HEK293 (cell line): ENCODE results near the gene ZNF335.
A peak's percentile ranks its signal among the peaks of the same experiment; 100 is the strongest.

Experiments used
- CTCF ChIA-PET: fragments of 350-600 bp; formaldehyde crosslinking; extraction: SDS; loops from one replicate; lab custom pipeline; 2021; ENCODE audit warnings: antibody characterized with exemption; lab: Yijun Ruan, JAX
- POLR2A ChIA-PET: fragments of 300-600 bp; formaldehyde crosslinking; extraction: SDS; loops from one replicate; lab custom pipeline; 2020; ENCODE audit warnings: antibody characterized with exemption, inconsistent platforms; lab: Yijun Ruan, JAX
- H3K27ac ChIP-seq: fragments of 200-500 bp; sonication (Bioruptor generic); 2 replicates; pipeline ENCODE4 v1.5.1; 2014; ENCODE audit warnings: low read depth, low read length, control low read depth, inconsistent platforms; ENCODE audit errors: extremely low read depth
- H3K36me3 ChIP-seq, 2 experiments: fragments of 200-500 bp in 1 of 2; sonication (Bioruptor generic) in 1 of 2; 1 replicate in 1 of 2; 2 replicates in 1 of 2; pipeline ENCODE4 v1.5.1; 2014 to 2017; ENCODE audit warnings: inconsistent platforms in 2 of 2, low read length in 2 of 2; ENCODE audit not compliant: control insufficient read depth in 2 of 2, insufficient read depth in 1 of 2
- H3K4me1 ChIP-seq: fragments of 200-500 bp; sonication (Bioruptor generic); 2 replicates; pipeline ENCODE4 v1.5.1; 2014; ENCODE audit warnings: mild to moderate bottlenecking, low read length, inconsistent platforms; ENCODE audit not compliant: control insufficient read depth, insufficient read depth
- H3K4me3 ChIP-seq: 2 replicates; pipeline ENCODE4 v1.5.1; 2011; ENCODE audit warnings: low read depth, mild to moderate bottlenecking, control low read depth, low read length, moderate library complexity
- H3K9me3 ChIP-seq: fragments of 200-500 bp; sonication (Bioruptor generic); 2 replicates; pipeline ENCODE4 v1.5.1; 2014; ENCODE audit warnings: low read depth, low read length, inconsistent platforms; ENCODE audit not compliant: control insufficient read depth, insufficient read depth
- BCL11A ChIP-seq: fragments of 450-650 bp; formaldehyde crosslinking; IDR thresholded peaks from 2 replicates; pipeline ENCODE4 v1.5.1; 2016; ENCODE audit warnings: low read depth, missing biosample characterization, missing genetic modification characterization
- EGR2 ChIP-seq: fragments of 450-650 bp; formaldehyde crosslinking; IDR thresholded peaks from 2 replicates; pipeline ENCODE4 v1.5.1; 2016; ENCODE audit warnings: low read depth, missing biosample characterization, missing genetic modification characterization
- GFI1B ChIP-seq: fragments of 450-650 bp; formaldehyde crosslinking; IDR thresholded peaks from 2 replicates; pipeline ENCODE4 v1.5.1; 2016; ENCODE audit warnings: missing biosample characterization, missing genetic modification characterization
- GLI2 ChIP-seq: fragments of 450-650 bp; formaldehyde crosslinking; IDR thresholded peaks from 2 replicates; pipeline ENCODE4; 2017; ENCODE audit warnings: missing biosample characterization, missing genetic modification characterization, low read depth, borderline replicate concordance
- HOXA7 ChIP-seq: sonication (generic); formaldehyde crosslinking; IDR thresholded peaks from 2 replicates; pipeline ENCODE4 v1.8.1; 2022; ENCODE audit warnings: missing genetic modification reagents, borderline replicate concordance
- INSM2 ChIP-seq: fragments of 450-650 bp; formaldehyde crosslinking; IDR thresholded peaks from 2 replicates; pipeline ENCODE4 v1.5.1; 2016; ENCODE audit warnings: missing biosample characterization, missing genetic modification characterization
- KLF1 ChIP-seq: fragments of 450-650 bp; formaldehyde crosslinking; IDR thresholded peaks from 2 replicates; pipeline ENCODE4 v1.5.1; 2016; ENCODE audit warnings: missing biosample characterization, missing genetic modification characterization
- KLF16 ChIP-seq: fragments of 450-650 bp; formaldehyde crosslinking; IDR thresholded peaks from 2 replicates; pipeline ENCODE4 v1.5.1; 2017; ENCODE audit warnings: missing biosample characterization, missing genetic modification characterization
- MEIS1 ChIP-seq: sonication (generic); formaldehyde crosslinking; IDR thresholded peaks from 2 replicates; pipeline ENCODE4 v1.8.1; 2022; ENCODE audit warnings: missing genetic modification reagents, mild to moderate bottlenecking, borderline replicate concordance
- SP2 ChIP-seq: fragments of 450-650 bp; formaldehyde crosslinking; IDR thresholded peaks from 2 replicates; pipeline ENCODE4 v1.5.1; 2016; ENCODE audit warnings: missing biosample characterization, missing genetic modification characterization
- SP7 ChIP-seq: fragments of 450-650 bp; formaldehyde crosslinking; IDR thresholded peaks from 2 replicates; pipeline ENCODE4 v1.5.1; 2016; ENCODE audit warnings: missing biosample characterization, missing genetic modification characterization
- ZBTB17 ChIP-seq: fragments of 450-650 bp; formaldehyde crosslinking; IDR thresholded peaks from 2 replicates; pipeline ENCODE4 v1.5.1; 2016; ENCODE audit warnings: missing biosample characterization, missing genetic modification characterization
- ZFHX2 ChIP-seq: fragments of 450-650 bp; formaldehyde crosslinking; conservative IDR thresholded peaks from 2 replicates; pipeline ENCODE4 v1.5.1; 2016; ENCODE audit warnings: missing biosample characterization, missing genetic modification characterization
- ZFP3 ChIP-seq: fragments of 450-650 bp; formaldehyde crosslinking; IDR thresholded peaks from 2 replicates; pipeline ENCODE4 v1.5.1; 2016; ENCODE audit warnings: low read depth, missing biosample characterization, missing genetic modification characterization
- ZFP69B ChIP-seq: fragments of 450-650 bp; formaldehyde crosslinking; IDR thresholded peaks from 2 replicates; pipeline ENCODE4 v1.5.1; 2016; ENCODE audit warnings: missing biosample characterization, missing genetic modification characterization
- ZIC2 ChIP-seq: fragments of 450-650 bp; formaldehyde crosslinking; IDR thresholded peaks from 2 replicates; pipeline ENCODE4 v1.5.1; 2016; ENCODE audit warnings: missing biosample characterization, missing genetic modification characterization
- ZNF112 ChIP-seq: fragments of 450-650 bp; formaldehyde crosslinking; IDR thresholded peaks from 2 replicates; pipeline ENCODE4 v1.5.0; 2017; ENCODE audit warnings: missing biosample characterization, missing genetic modification characterization
- ZNF132 ChIP-seq: fragments of 450-650 bp; formaldehyde crosslinking; IDR thresholded peaks from 2 replicates; pipeline ENCODE4 v1.5.1; 2017; ENCODE audit warnings: missing biosample characterization, missing genetic modification characterization, borderline replicate concordance
- ZNF138 ChIP-seq: fragments of 450-650 bp; formaldehyde crosslinking; IDR thresholded peaks from 2 replicates; pipeline ENCODE4 v1.5.1; 2016; ENCODE audit warnings: missing biosample characterization, missing genetic modification characterization, borderline replicate concordance
- ZNF366 ChIP-seq: fragments of 450-650 bp; formaldehyde crosslinking; conservative IDR thresholded peaks from 2 replicates; pipeline ENCODE4 v1.5.1; 2016; ENCODE audit warnings: missing biosample characterization, missing genetic modification characterization
- ZNF394 ChIP-seq: fragments of 450-650 bp; formaldehyde crosslinking; IDR thresholded peaks from 2 replicates; pipeline ENCODE4 v1.5.1; 2016; ENCODE audit warnings: missing biosample characterization, missing genetic modification characterization, mild to moderate bottlenecking, moderate library complexity, borderline replicate concordance
- ZNF521 ChIP-seq: fragments of 450-650 bp; formaldehyde crosslinking; IDR thresholded peaks from 2 replicates; pipeline ENCODE4 v1.5.1; 2017; ENCODE audit warnings: missing biosample characterization, mild to moderate bottlenecking, missing genetic modification characterization
- ZNF544 ChIP-seq: fragments of 450-650 bp; formaldehyde crosslinking; IDR thresholded peaks from 2 replicates; pipeline ENCODE4 v1.5.0; 2017; ENCODE audit warnings: missing biosample characterization, missing genetic modification characterization
- ZNF549 ChIP-seq: fragments of 450-650 bp; IDR thresholded peaks from 2 replicates; pipeline ENCODE4 v1.5.1; 2018; ENCODE audit warnings: missing biosample characterization, missing genetic modification characterization, mild to moderate bottlenecking, inconsistent platforms, moderate library complexity
- ZNF555 ChIP-seq: fragments of 450-650 bp; formaldehyde crosslinking; conservative IDR thresholded peaks from 2 replicates; pipeline ENCODE4 v1.5.1; 2017; ENCODE audit warnings: missing biosample characterization, mild to moderate bottlenecking, missing genetic modification characterization, inconsistent platforms
- ZNF600 ChIP-seq: fragments of 450-650 bp; formaldehyde crosslinking; IDR thresholded peaks from 2 replicates; pipeline ENCODE4 v1.5.1; 2016; ENCODE audit warnings: missing biosample characterization, missing genetic modification characterization
- ZNF707 ChIP-seq: fragments of 450-650 bp; formaldehyde crosslinking; IDR thresholded peaks from 2 replicates; pipeline ENCODE4 v1.5.1; 2016; ENCODE audit warnings: missing biosample characterization, missing genetic modification characterization
- TF ChIP-seq, protein P1 (sequence below): fragments of 450-650 bp; formaldehyde crosslinking; IDR thresholded peaks from 2 replicates; pipeline ENCODE4 v1.5.1; 2016; ENCODE audit warnings: missing biosample characterization, missing genetic modification characterization
- TF ChIP-seq, protein P2 (sequence below): fragments of 450-650 bp; formaldehyde crosslinking; IDR thresholded peaks from 2 replicates; pipeline ENCODE4 v1.5.1; 2016; ENCODE audit warnings: missing biosample characterization, missing genetic modification characterization

The ZNF335 gene

GRCh38 chr20:45994761-45995493 lies 22.9 kb upstream of the ZNF335 start:
- ChIA-PET CTCF (interaction anchor here (0.6 to 2.6 kb wide), 4 partner anchors 8 to 105 kb away, joined by 3 to 19 read pairs (median 5); no protein-coding TSS in a partner anchor), POLR2A (no interaction called here)
- Histone ChIP-seq H3K27ac (no peak overlapping the region), H3K4me1 (no peaks in the 10 kb centered on the region), H3K36me3 (no peaks in the 10 kb centered on the region), H3K9me3 (no peaks in the 10 kb centered on the region), H3K4me3 (no peak overlapping the region)
- no peak for TF ChIP-seq ZNF521 (tag by site-specific recombination)
- no peak for TF ChIP-seq ZNF555 (tag by site-specific recombination)
- TF ChIP-seq ZBTB17 (tag by site-specific recombination) = peak; percentile 63
- 0 out of 2 replicates have a peak, but pooled peaks have one; percentile 35 for TF ChIP-seq EGR2
- TF ChIP-seq ZNF549 (tag by site-specific recombination) = no peak
- no peak for TF ChIP-seq ZNF138 (tag by site-specific recombination)
- TF ChIP-seq ZFHX2 (tag by site-specific recombination) = peak; percentile 34; the same call in 1 of the 2 replicates
- no peak for TF ChIP-seq ZNF112 (tag by site-specific recombination)
- TF ChIP-seq ZNF707 (tag by site-specific recombination) = no peak
- no peak for TF ChIP-seq ZNF544
- no peak for TF ChIP-seq MEIS1 (CRISPR knock-in tag)
- no peak for TF ChIP-seq HOXA7 (CRISPR knock-in tag)
- peak; percentile 54; the same call in 1 of the 2 replicates for TF ChIP-seq ZNF394 (tag by site-specific recombination)
- TF ChIP-seq, protein P1, sequence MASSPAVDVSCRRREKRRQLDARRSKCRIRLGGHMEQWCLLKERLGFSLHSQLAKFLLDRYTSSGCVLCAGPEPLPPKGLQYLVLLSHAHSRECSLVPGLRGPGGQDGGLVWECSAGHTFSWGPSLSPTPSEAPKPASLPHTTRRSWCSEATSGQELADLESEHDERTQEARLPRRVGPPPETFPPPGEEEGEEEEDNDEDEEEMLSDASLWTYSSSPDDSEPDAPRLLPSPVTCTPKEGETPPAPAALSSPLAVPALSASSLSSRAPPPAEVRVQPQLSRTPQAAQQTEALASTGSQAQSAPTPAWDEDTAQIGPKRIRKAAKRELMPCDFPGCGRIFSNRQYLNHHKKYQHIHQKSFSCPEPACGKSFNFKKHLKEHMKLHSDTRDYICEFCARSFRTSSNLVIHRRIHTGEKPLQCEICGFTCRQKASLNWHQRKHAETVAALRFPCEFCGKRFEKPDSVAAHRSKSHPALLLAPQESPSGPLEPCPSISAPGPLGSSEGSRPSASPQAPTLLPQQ (tag by site-specific recombination) = no peak
- no peak for TF ChIP-seq GLI2 (tag by site-specific recombination)

- POLR2A ChIA-PET = no interaction called here
- no peak overlapping the region for H3K4me3 ChIP-seq
- H3K36me3 ChIP-seq = no peaks in the 10 kb centered on the region
- H3K4me1 ChIP-seq = no peaks in the 10 kb centered on the region
- CTCF ChIA-PET = interaction anchor here (0.7 to 2.6 kb wide), 4 partner anchors 9 to 581 kb away, joined by 3 to 19 read pairs (median 3); no protein-coding TSS in a partner anchor
- H3K9me3 ChIP-seq = no peaks in the 10 kb centered on the region
- no peak overlapping the region for H3K27ac ChIP-seq
- 0 out of 2 replicates have a peak, but pooled peaks have one; percentile 30 for TF ChIP-seq INSM2 (tag by site-specific recombination)
- 0 out of 2 replicates have a peak, but pooled peaks have one; percentile 32 for TF ChIP-seq ZFP69B (tag by site-specific recombination)
- TF ChIP-seq, protein P2, sequence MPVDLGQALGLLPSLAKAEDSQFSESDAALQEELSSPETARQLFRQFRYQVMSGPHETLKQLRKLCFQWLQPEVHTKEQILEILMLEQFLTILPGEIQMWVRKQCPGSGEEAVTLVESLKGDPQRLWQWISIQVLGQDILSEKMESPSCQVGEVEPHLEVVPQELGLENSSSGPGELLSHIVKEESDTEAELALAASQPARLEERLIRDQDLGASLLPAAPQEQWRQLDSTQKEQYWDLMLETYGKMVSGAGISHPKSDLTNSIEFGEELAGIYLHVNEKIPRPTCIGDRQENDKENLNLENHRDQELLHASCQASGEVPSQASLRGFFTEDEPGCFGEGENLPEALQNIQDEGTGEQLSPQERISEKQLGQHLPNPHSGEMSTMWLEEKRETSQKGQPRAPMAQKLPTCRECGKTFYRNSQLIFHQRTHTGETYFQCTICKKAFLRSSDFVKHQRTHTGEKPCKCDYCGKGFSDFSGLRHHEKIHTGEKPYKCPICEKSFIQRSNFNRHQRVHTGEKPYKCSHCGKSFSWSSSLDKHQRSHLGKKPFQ = peak; percentile 80
- TF ChIP-seq ZNF366 = 0 out of 2 replicates have a peak, but pooled peaks have one; percentile 21
- no peak for TF ChIP-seq BCL11A
- TF ChIP-seq ZIC2 = 0 out of 2 replicates have a peak, but pooled peaks have one; percentile 15
- TF ChIP-seq GFI1B = 0 out of 2 replicates have a peak, but pooled peaks have one; percentile 8
- TF ChIP-seq ZNF600 (tag by site-specific recombination) = peak; percentile 98
- peak; percentile 96 for TF ChIP-seq ZFP3 (tag by site-specific recombination)
- TF ChIP-seq SP2 = no peak
- peak; percentile 59 for TF ChIP-seq KLF1 (tag by site-specific recombination)
- peak; percentile 47; the same call in 1 of the 2 replicates for TF ChIP-seq SP7
- TF ChIP-seq KLF16 (tag by site-specific recombination) = 0 out of 2 replicates have a peak, but pooled peaks have one; percentile 28
- TF ChIP-seq ZNF132 (tag by site-specific recombination) = no peak
Observed at GRCh38 chr20:45993197-45993951, 21.4 kb upstream of the ZNF335 start.
